ENCODE measurements around the gene COG5. TPM values are rescaled to one million over a fixed set of nuclear protein-coding genes. Genes with fewer than 3 reads are reported as not detected.

Gene COG5
- total RNA-seq, 6 experiments from 2014 or later = 13.9 to 21.3 (median 15.5) TPM

GRCh38 chr7:107373354-107373753, 190.4 kb downstream of the COG5 start:
- 84% methylated on average over 4 of the region's 4 CpGs for WGBS (ENCODE audit: insufficient coverage, low coverage, low lambda C conversion rate, missing lambda C conversion rate)
- DNase-seq (no peak), ATAC-seq (no peak)
- no peaks in the 10 kb centered on the region for H3K36me3 ChIP-seq
- no peaks in the 10 kb centered on the region for H3K4me1 ChIP-seq
- TF ChIP-seq CTCF (IDR thresholded peaks at IDR 0.05) (no peak), POLR2A (IDR thresholded peaks at IDR 0.05) (no peak)
- intact Hi-C loops (cut with DNase I) = no loop called here
- no peaks in the 10 kb centered on the region for H3K27me3 ChIP-seq
- no peak overlapping the region for H3K4me3 ChIP-seq
- H3K27ac ChIP-seq = no peak overlapping the region
- H3K9me3 ChIP-seq = no peaks in the 10 kb centered on the region

DNA sequence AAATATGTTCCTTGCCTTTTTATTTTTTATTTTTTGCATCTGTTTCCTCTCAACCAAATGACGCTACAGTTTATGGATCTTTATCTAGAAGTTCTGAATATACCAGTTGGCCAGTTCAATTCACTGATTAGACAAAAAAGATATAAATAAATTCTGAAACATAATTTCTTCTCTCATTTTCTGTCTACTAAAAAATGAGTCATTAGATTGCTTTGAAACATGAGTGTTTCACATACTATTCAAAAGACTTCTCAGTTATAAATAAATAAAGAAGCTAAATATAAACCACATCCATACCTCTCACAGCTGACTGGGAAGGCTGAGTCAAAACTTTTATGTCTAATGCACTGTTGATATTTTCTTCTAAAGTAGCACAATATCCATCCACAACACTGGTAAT, 191.4 kb downstream of the COG5 start:
- TF ChIP-seq CTCF (IDR thresholded peaks at IDR 0.05) = no peak
- no peak for TF ChIP-seq POLR2A (IDR thresholded peaks at IDR 0.05)
- WGBS (ENCODE audit: insufficient coverage, low coverage, low lambda C conversion rate, missing lambda C conversion rate) = 100% methylated on average over 1 of the region's 1 CpG

GRCh38 chr7:107370816-107371215, 192.9 kb downstream of the COG5 start:
- Histone ChIP-seq H3K27ac (no peak overlapping the region), H3K4me1 (no peaks in the 10 kb centered on the region), H3K9me3 (no peaks in the 10 kb centered on the region), H3K27me3 (no peaks in the 10 kb centered on the region), H3K4me3 (no peak overlapping the region), H3K36me3 (no peaks in the 10 kb centered on the region)
- intact Hi-C loops (cut with DNase I) = no loop called here
- ATAC-seq (no peak), DNase-seq (no peak)
- TF ChIP-seq CTCF (IDR thresholded peaks at IDR 0.05) (no peak), POLR2A (IDR thresholded peaks at IDR 0.05) (no peak)
- WGBS (ENCODE audit: insufficient coverage, low coverage, low lambda C conversion rate, missing lambda C conversion rate) = 93% methylated on average over 1 of the region's 1 CpG

More for the DNA sequence above, 191.4 kb downstream of the COG5 start:
- intact Hi-C loops (cut with DNase I) = no loop called here
- Histone ChIP-seq H3K27me3 (no peaks in the 10 kb centered on the region), H3K4me1 (no peaks in the 10 kb centered on the region), H3K27ac (no peak overlapping the region), H3K36me3 (no peaks in the 10 kb centered on the region), H3K4me3 (no peak overlapping the region), H3K9me3 (no peaks in the 10 kb centered on the region)
- DNase-seq = no peak
- ATAC-seq = no peak

- Histone ChIP-seq H3K27ac (no peak overlapping the region), H3K9me3 (no peaks in the 10 kb centered on the region), H3K4me1 (no peaks in the 10 kb centered on the region), H3K36me3 (peaks cover 0 to 6% (median 0%) of the 10 kb centered on the region in 4 donors), H3K4me3 (no peak overlapping the region), H3K27me3 (no peaks in the 10 kb centered on the region)
- TF ChIP-seq POLR2A (IDR thresholded peaks at IDR 0.05) (no peak), CTCF (IDR thresholded peaks at IDR 0.05) (no peak)
- DNase-seq (no peak), ATAC-seq (no peak)
- WGBS (ENCODE audit: insufficient coverage, low coverage, low lambda C conversion rate, missing lambda C conversion rate) = 78% methylated on average over 1 of the region's 1 CpG
- intact Hi-C loops (cut with DNase I) = no loop called here
Observed at GRCh38 chr7:107364787-107365186, 198.9 kb downstream of the COG5 start.

All from right lobe of liver (tissue), 6 donors.